Sigmoid colon (tissue), 4 donors: ENCODE data around the gene DIS3L.

ENCODE experiments used
- POLR2AphosphoS5 ChIP-seq, 4 donors: sonication (generic); formaldehyde crosslinking; IDR thresholded peaks; one replicate each; pipeline ENCODE4 v1.6.1; 2017; ENCODE audit warnings: antibody characterized with exemption in 4 of 4
- TF ChIP-seq, protein P1 (sequence below), 4 experiments: fragments of 450-650 bp in 3 of 4; fragments of 200-600 bp in 1 of 4; IDR thresholded peaks; one replicate each; pipeline ENCODE4 v1.5.1; 2016 to 2019; ENCODE audit warnings: antibody characterized with exemption in 4 of 4, mild to moderate bottlenecking in 3 of 4, moderate library complexity in 2 of 4

DNA sequence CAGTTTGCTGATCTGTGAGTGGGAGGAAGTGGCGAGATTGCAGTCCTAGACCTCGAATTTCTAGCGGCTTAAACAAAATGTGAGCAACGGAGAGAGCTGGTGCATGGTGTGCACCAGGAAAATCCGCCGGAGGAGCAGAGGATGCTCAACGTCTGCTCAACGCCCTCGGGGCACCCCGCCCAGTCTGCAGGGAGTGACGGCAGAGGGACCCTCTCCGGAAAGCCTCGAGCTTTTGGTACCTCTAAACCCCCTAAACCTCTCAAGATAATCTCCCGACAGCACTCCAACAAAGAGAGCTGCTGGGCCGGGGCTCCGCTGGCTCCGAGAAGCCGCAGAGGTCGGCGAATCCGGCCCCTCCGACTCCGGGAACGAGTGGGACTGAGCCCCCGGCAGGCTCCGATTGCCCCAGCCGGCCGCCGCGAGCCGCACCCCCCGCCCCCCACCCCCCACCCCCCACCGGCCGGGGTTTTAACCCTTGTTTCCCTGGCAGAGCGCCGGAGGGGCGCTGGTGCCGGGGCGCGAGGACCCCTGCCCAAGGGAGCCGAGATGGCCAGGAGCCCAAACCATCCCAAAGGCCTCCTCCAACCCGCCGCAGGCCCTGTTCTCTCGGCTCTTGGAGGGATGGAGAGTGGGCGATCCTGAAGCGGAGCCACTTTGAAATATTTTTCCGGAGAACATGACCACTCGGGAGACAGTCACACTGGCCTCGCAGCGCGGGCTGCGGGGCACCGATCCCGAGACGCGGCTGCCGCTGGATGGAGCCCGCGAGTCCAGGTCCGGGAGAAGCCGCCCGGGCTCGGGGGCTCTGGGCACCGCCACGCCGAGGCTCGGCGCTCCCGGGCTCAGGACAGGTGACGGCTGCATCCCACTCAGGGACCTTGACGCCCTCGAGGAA, 41.3 kb upstream of the DIS3L start:
- TF ChIP-seq, protein P1, sequence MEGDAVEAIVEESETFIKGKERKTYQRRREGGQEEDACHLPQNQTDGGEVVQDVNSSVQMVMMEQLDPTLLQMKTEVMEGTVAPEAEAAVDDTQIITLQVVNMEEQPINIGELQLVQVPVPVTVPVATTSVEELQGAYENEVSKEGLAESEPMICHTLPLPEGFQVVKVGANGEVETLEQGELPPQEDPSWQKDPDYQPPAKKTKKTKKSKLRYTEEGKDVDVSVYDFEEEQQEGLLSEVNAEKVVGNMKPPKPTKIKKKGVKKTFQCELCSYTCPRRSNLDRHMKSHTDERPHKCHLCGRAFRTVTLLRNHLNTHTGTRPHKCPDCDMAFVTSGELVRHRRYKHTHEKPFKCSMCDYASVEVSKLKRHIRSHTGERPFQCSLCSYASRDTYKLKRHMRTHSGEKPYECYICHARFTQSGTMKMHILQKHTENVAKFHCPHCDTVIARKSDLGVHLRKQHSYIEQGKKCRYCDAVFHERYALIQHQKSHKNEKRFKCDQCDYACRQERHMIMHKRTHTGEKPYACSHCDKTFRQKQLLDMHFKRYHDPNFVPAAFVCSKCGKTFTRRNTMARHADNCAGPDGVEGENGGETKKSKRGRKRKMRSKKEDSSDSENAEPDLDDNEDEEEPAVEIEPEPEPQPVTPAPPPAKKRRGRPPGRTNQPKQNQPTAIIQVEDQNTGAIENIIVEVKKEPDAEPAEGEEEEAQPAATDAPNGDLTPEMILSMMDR (IDR thresholded peaks at IDR 0.05) = peak in 3 of 4 experiments; percentile 27 to 59 (median 43)
- TF ChIP-seq POLR2AphosphoS5 (IDR thresholded peaks at IDR 0.05) = no peak
